Suprapubic skin (tissue), 3 donors: ENCODE results near the gene RFC4.

Experiments used
- POLR2A ChIP-seq, 2 donors: fragments of 450-650 bp; IDR thresholded peaks; one replicate each; pipeline ENCODE4 v1.6.1; 2017; ENCODE audit warnings: antibody characterized with exemption in 2 of 2, mild to moderate bottlenecking in 2 of 2, moderate library complexity in 2 of 2
- TF ChIP-seq, protein P1 (sequence below), 2 donors: fragments of 200-600 bp in 1 of 2; fragments of 450-650 bp in 1 of 2; sonication (generic) in 1 of 2; IDR thresholded peaks; one replicate each; pipeline ENCODE4 v1.5.1; 2016 to 2019; ENCODE audit warnings: antibody characterized with exemption in 2 of 2, mild to moderate bottlenecking in 1 of 2, moderate library complexity in 1 of 2

DNA sequence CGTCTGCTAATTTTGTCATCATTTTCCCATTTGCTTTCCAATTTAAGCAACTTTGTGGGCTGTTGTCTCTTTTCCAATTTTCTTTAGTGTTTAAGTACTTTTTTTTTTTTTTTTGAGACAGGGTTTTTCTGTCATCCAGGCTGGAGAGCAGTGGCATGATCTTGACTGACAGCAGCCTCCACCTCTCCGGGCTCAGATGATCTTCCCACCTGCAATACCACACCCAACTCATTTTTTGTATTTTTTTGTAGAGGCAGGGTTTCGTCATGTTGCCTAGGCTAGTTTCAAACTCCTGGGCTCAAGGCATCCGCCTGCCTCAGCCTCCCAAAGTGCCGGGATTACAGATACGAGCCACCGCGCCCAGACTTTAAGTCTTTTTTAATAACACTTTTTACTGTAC lies 49.1 kb downstream of the RFC4 start:
- TF ChIP-seq, protein P1, sequence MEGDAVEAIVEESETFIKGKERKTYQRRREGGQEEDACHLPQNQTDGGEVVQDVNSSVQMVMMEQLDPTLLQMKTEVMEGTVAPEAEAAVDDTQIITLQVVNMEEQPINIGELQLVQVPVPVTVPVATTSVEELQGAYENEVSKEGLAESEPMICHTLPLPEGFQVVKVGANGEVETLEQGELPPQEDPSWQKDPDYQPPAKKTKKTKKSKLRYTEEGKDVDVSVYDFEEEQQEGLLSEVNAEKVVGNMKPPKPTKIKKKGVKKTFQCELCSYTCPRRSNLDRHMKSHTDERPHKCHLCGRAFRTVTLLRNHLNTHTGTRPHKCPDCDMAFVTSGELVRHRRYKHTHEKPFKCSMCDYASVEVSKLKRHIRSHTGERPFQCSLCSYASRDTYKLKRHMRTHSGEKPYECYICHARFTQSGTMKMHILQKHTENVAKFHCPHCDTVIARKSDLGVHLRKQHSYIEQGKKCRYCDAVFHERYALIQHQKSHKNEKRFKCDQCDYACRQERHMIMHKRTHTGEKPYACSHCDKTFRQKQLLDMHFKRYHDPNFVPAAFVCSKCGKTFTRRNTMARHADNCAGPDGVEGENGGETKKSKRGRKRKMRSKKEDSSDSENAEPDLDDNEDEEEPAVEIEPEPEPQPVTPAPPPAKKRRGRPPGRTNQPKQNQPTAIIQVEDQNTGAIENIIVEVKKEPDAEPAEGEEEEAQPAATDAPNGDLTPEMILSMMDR (IDR thresholded peaks at IDR 0.05) = no peak
- no peak for TF ChIP-seq POLR2A (IDR thresholded peaks at IDR 0.05)
